SK-N-SH (cell line): ENCODE data around the gene CA5A.

Source experiments
- CHD2 ChIP-seq: fragments of 150-350 bp; IDR thresholded peaks from 2 replicates; pipeline ENCODE4 v1.6.1; 2018; ENCODE audit warnings: low read length; ENCODE audit not compliant: partially characterized antibody
- CTCF ChIP-seq: fragments of 200-600 bp; sonication (generic); IDR thresholded peaks from 2 replicates; pipeline ENCODE4 v1.6.1; 2017; ENCODE audit warnings: antibody characterized with exemption, mild to moderate bottlenecking, moderate library complexity
- MXI1 ChIP-seq: IDR thresholded peaks from 2 replicates; pipeline ENCODE4 v1.6.1; 2012; ENCODE audit warnings: mild to moderate bottlenecking, low read depth, low read length, improper control_type of control experiment
- NFIC ChIP-seq: IDR thresholded peaks from 2 replicates; pipeline ENCODE4 v1.4.0; 2012; ENCODE audit warnings: borderline replicate concordance

- TF ChIP-seq CHD2 (no peak), NFIC (no peak), MXI1 (no peak), CTCF (no peak)
These were observed 75.6 kb downstream of the CA5A start for GRCh38 chr16:87860553-87861299.
